Liver (tissue), 3 donors: Measurements from ENCODE around the gene BUB3.

Experiments
- CTCF ChIP-seq: fragments of 150-350 bp; IDR thresholded peaks from 2 replicates; pipeline ENCODE4 v1.5.1; 2017; ENCODE audit warnings: improper control_type of control experiment, low read depth, low read length; ENCODE audit not compliant: missing input control
- EGR1 ChIP-seq, 2 donors: IDR thresholded peaks; 2 replicates each; pipeline ENCODE4 v1.6.1; 2016 to 2018; ENCODE audit warnings: antibody characterized with exemption in 2 of 2, low read depth in 2 of 2
- HNF4G ChIP-seq: IDR thresholded peaks from 2 replicates; pipeline ENCODE4 v1.6.1; 2016; ENCODE audit warnings: antibody characterized with exemption
- TAF1 ChIP-seq: conservative IDR thresholded peaks from 2 replicates; pipeline ENCODE4 v1.6.1; 2016; ENCODE audit warnings: antibody characterized with exemption, mild to moderate bottlenecking
- TF ChIP-seq, protein P1 (sequence below): IDR thresholded peaks from 2 replicates; pipeline ENCODE4 v1.6.1; 2016; ENCODE audit warnings: antibody characterized with exemption
- TF ChIP-seq, protein P2 (sequence below): IDR thresholded peaks from 2 replicates; pipeline ENCODE4 v1.6.1; 2016; ENCODE audit warnings: antibody characterized with exemption
- donor health status: healthy.
- donor health status: healthy.

DNA sequence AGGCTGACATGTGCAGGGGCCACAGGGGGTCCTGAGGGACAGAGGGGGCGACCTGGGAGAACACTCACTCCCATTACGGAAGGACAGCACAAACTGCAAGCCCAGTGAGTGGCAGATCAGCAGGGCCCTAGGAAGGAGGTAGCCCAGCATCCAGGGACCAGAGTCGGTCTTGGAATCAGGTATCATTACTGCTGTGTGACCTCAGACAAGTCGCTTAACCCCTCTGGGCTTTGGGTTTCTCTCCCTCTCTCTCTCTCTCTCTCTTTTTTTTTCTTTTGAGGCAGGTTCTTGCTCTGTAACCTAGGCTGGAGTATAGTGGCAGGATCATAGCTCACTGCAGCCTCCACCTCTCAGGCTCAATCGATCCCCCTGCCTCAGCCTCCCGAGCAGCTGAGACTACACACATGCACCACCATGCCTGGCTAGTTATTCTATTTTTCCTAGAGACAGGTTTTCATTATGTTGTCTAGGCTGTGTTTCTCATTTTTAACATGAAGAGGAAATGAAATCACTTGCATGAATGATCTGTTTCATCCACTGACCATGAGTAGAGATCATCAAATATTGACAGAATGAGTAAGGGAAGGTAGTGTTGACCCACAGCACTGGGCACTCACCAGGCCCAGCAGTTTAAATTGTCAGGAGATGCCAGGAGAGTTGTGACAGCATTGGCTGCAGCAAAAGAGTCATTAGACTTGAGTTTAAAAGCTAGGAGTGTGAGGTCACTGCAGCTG, 49.4 kb downstream of the BUB3 start:
- no peak for TF ChIP-seq CTCF
- TF ChIP-seq, protein P1, sequence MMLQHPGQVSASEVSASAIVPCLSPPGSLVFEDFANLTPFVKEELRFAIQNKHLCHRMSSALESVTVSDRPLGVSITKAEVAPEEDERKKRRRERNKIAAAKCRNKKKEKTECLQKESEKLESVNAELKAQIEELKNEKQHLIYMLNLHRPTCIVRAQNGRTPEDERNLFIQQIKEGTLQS = peak; percentile 86
- TF ChIP-seq, protein P2, sequence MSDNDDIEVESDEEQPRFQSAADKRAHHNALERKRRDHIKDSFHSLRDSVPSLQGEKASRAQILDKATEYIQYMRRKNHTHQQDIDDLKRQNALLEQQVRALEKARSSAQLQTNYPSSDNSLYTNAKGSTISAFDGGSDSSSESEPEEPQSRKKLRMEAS = no peak
- TF ChIP-seq TAF1 = no peak
- TF ChIP-seq EGR1 (IDR thresholded peaks at IDR 0.05; ENCODE audit: low read depth in 2 of 2) = no peak
- TF ChIP-seq HNF4G = no peak
